Measurements from ENCODE around the gene NTN1.

DNA sequence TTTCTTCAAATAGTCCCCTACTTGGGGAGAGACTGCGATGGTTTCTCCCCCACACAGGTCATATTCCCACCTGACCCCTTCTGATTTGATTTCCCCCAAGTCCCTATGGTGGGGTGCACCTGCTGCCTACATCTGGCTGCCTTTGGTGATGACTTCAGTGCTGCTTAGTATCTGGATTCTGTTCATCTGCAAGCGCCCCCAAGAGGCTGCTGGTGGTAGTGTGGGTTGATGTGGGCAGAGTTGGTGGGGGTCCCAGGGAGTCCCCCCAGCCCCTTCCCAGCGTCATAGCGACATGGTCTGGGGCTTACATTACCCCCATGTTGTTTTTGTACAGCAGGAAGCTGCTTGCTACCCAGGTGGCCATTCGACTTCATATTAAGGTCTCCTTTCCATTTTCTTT is 99.2 kb downstream of the NTN1 start:
- TF ChIP-seq, protein P1, sequence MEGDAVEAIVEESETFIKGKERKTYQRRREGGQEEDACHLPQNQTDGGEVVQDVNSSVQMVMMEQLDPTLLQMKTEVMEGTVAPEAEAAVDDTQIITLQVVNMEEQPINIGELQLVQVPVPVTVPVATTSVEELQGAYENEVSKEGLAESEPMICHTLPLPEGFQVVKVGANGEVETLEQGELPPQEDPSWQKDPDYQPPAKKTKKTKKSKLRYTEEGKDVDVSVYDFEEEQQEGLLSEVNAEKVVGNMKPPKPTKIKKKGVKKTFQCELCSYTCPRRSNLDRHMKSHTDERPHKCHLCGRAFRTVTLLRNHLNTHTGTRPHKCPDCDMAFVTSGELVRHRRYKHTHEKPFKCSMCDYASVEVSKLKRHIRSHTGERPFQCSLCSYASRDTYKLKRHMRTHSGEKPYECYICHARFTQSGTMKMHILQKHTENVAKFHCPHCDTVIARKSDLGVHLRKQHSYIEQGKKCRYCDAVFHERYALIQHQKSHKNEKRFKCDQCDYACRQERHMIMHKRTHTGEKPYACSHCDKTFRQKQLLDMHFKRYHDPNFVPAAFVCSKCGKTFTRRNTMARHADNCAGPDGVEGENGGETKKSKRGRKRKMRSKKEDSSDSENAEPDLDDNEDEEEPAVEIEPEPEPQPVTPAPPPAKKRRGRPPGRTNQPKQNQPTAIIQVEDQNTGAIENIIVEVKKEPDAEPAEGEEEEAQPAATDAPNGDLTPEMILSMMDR (IDR thresholded peaks at IDR 0.05; ENCODE audit: poor library complexity), result no peak
- TF ChIP-seq EZH2 (IDR thresholded peaks at IDR 0.05; ENCODE audit: borderline replicate concordance), result no peak

Data from hepatocyte (in vitro differentiated cells).